NCI-H524 (cell line): Measurements from ENCODE around the gene RPL28.
"Not testable (repeated sequence)": the region's sequence is repeated elsewhere in the genome, so short reads cannot be mapped to it uniquely, and the experiment has no call there.

Experiments used
- DNase-seq, 2 experiments: peaks; one replicate each; lab custom pipeline; 2025; lab: John Stamatoyannopoulos, UW

The RPL28 gene

GRCh38 chr19:55392820-55393761, 7.4 kb downstream of the RPL28 start:
- no peak for DNase-seq

GRCh38 chr19:55398200-55398925, 12.6 kb downstream of the RPL28 start:
- DNase-seq = no peak

GRCh38 chr19:55400281-55401087, 14.8 kb downstream of the RPL28 start:
- no peak for DNase-seq

DNA sequence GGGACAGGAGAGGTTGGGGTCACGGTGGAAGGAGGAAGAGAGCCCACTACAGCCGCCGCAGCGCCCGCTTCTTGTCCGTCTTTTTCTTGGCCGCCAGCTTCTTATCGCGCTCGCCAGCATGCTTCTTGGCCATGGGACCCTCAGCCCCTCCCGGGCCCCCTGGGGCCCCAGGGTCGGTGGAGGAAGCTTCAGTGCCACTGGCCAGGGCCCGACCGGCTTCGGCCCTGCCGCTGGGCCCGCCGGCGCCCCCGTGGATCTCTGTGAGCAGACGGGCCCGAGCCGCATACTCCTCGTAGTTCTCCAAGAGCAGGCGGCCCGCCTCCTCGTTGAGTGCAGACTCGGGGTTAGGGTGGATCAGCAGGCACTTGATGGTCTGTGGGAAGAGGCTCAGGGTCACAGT, 15.7 kb downstream of the RPL28 start:
- DNase-seq = not testable (repeated sequence)

DNA sequence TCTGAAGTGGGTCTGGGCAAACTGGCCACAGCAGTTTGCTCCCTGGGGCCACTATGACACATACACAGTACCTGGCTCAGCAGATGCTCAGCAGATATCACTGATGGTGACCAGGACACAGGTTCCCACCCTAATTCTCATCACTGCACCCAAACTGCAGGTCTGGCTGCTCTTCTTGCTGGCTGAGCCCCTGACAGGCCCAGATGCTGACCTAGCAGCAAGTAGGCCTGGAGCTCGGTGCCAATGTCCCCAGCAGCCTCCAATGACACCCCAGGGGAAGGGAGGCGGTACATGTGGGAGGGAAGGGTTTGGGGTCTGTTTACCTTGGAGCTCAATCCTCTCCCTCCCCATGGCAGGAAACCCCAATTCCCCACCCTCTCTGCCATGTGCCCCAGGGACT, 16.8 kb downstream of the RPL28 start:
- no peak for DNase-seq

- DNase-seq = no peak
Observed at GRCh38 chr19:55405638-55406037, 19.9 kb downstream of the RPL28 start.

GRCh38 chr19:55406091-55406825, 20.5 kb downstream of the RPL28 start:
- DNase-seq = no peak

DNA sequence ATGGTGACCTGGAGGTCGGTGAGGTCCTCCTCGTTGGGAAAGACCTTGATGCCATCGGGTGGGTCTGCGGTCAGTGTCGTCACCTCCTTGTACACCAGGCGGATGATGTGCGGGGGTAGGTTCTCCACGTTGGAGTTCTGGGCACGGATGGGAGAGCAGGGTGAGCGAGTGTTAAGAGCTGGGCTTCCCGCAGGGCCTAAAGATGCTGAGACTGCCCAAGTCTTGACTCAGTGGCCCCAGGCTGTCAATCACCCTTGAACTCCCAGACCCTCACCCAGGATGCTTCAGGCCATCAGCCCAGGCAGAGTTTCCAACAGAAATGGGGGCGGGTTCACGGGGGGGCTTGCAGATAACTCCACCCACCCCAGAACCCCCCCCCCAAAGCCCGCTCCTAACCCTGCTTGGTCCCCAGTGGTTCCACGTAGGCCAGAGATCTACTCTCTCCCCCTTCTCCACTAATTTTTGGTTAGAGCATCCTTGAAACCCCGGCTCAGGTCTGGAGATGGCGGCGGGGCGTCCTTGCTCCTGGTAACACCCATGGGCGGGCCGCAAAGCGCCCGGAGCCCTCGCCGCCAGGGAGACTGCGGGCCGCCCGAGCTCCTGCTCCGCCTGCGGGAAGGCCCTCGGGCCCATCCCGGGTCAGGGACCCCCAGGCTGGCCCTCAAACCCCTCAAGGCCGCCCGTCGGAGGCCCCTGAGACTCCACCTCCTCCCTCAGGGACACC, 21.3 kb downstream of the RPL28 start:
- DNase-seq = peak in 1 of 2 experiments; percentile 22

- DNase-seq = not testable (repeated sequence)
Observed at GRCh38 chr19:55407550-55407799, 21.7 kb downstream of the RPL28 start, which contains the start of gene UBE2S. UBE2S (minus strand) TSS chr19:55407788; CDS start chr19:55407589, 199 bp downstream.

GRCh38 chr19:55407800-55408532, 22.2 kb downstream of the RPL28 start:
- DNase-seq = peak; percentile 99

DNA sequence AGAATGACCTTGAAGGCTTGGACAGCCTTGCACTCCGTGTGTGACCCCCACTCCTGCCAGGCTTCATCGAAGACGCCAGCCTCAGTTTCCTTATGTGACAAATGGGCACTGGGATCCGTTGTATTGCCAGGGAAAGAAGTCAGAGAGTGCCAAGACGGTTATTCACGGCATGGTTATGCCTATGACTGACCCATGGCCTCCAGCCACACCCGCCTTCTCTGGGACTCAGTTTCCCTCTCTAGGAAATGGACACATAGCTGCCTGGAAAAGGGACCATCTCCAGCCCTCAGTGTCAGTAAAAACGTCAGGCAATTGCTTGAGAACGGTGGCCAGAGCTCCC, 22.8 kb downstream of the RPL28 start:
- DNase-seq = no peak

GRCh38 chr19:55409179-55409578, 23.4 kb downstream of the RPL28 start:
- not testable (repeated sequence) for DNase-seq

DNA sequence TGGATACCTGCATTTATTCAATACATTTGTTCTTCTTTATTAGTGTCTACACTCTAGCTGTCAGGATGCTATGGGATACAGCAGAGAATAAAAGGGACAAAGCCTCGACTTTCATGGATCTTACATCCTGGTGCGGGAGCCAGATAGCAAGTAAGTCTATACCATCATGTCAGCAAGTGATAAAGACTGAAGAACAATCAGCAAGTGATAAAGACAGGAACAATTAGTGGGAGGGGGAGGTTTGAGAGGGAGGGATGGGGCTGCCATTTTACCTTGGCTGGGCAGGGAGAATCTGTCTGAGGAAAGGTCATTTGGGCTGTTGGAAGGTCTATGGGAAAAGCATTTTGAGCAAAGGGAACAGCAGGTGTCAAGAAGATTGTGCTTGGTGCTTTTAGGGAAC, 24.4 kb downstream of the RPL28 start:
- DNase-seq = no peak

DNA sequence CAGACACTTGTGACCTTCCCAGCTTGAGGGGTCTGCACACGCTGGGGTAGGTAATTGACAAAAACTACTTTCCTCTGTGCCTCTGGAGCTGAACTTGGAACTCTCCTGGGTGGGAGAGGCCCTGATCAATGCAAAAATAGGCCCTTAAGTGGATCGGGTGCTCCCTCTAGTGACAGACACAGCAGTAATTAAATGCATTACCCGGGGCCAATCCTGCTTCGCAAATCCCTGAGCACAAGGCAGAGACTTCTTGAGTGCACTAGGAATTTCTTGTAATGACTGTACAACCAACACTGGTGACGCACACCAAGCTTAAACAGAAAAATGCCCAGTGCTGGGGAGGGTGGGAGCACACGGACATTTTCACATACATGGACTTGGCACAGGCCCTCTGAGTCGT, 32.5 kb downstream of the RPL28 start:
- DNase-seq = peak; percentile 35 to 88

DNA sequence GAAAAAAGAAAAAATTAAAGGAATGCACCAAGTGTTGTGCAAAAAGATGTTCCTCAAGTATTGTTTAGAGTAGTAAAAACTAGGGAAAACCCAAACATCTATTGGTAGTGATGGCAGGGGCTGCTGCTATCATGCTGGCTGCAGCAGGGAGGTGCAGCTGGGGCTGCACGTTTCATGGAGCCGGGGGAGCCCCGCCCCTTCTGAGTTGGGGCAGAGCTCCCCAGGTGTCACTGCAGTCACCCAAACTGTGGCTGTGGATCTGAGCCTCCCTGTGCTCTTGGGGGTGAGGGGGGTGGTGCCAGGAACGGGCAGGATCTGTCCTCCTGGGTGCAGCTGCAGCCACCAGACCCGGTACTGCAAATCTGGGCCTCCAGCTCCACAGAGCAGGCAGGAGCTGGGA, 33.4 kb downstream of the RPL28 start:
- no peak for DNase-seq

GRCh38 chr19:55419624-55420236, 34.0 kb downstream of the RPL28 start:
- DNase-seq = no peak

DNA sequence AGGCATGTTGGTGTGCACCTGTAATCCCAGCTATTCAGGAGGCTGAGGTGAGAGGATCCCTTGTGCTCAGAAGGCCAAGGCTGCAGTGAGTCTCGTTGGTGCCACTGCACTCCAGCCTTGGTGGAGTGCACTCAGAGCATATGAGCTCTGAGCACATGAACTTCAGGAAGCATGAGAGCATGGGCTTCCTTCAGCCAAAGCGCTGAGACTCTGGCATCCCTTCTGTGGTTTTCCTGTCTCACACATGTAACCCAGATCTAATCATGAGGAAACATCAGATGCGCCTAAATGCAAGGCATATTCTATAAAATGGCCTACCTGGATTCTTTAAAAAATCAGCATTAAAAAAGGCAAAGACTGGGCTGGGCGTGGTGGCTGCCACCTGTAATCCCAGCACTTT, 35.5 kb downstream of the RPL28 start:
- not testable (repeated sequence) for DNase-seq

DNA sequence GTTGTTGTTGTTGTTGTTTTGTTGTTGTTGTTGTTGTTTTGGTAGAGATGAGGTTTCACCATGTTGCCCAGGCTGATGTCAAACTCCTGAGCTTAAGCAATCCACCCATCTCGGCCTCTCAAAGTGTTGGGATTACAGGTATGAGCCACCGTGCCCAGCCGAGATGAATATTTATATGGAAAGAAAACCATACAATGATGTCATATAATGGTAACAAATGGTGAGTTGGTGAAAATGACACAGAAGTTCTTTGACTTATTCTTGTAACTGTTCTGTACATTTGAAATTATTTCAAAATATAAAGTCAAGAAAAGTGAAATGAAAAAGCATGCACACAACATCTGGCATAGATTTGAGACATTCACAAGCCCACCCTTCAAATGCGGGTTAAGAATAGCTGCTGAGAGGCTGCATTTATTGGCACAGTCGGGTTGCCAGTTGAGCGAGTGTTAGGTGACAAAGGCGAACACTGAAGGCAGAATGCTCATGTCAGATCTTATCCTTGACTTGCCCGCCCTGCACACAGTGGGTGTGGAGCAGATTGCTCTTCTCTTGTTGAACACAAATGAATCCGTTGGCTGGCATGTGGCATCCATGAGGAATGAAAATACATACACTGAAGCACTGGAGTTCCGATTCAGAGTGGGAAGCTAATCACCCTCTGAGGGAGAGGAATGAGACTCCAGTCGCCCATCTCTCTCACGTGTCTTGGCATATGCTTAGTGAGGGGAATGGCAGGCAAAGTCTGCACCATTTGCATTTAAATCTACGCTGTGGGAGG, 37.7 kb downstream of the RPL28 start:
- DNase-seq = peak in 1 of 2 experiments; percentile 12

DNA sequence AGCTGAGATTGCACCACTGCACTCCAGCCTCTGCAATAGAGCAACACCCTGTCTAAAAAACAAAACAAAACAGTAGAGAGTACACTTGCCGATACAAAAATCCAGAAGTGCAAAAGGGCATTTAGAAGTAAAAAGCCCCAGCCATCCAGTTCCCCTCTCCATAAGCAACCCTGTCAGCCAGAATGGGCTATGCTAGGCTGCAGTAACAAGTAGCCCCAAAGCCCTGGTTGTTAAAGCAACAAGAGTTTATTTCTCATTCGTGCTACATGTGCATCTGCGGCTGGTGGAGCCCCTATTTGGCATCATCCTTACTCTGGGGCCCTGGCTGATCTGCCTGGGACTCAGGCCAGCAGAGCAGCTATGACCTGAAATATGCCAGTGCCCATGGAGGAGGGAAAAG, 38.8 kb downstream of the RPL28 start:
- DNase-seq = no peak
